RPMI8226 (cell line): Measurements from ENCODE around the gene TSHR.
"Not testable (repeated sequence)": the region's sequence is repeated elsewhere in the genome, so short reads cannot be mapped to it uniquely, and the experiment has no call there.

Source experiments
- DNase-seq: peaks from one replicate; pipeline ENCODE4 v3.0.0-alpha.2; 2015

Gene TSHR

DNA sequence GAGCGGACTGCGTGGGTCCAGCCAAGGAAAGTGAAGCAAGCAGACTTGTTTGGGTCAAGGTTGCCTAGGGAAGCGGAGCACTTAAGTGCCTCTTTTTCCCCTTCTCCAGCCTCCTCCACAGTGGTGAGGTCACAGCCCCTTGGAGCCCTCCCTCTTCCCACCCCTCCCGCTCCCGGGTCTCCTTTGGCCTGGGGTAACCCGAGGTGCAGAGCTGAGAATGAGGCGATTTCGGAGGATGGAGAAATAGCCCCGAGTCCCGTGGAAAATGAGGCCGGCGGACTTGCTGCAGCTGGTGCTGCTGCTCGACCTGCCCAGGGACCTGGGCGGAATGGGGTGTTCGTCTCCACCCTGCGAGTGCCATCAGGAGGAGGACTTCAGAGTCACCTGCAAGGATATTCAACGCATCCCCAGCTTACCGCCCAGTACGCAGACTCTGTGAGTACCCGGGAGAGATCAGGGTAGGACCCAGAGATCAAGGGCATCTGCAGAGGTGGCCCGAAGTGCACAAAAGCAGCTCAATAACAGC lies at the start of gene TSHR:
TSS of gene TSHR (plus strand) at position 206 of the 526 bp plus-strand sequence. CDS start at position 266, 60 bp downstream.
- DNase-seq, result no peak

DNA sequence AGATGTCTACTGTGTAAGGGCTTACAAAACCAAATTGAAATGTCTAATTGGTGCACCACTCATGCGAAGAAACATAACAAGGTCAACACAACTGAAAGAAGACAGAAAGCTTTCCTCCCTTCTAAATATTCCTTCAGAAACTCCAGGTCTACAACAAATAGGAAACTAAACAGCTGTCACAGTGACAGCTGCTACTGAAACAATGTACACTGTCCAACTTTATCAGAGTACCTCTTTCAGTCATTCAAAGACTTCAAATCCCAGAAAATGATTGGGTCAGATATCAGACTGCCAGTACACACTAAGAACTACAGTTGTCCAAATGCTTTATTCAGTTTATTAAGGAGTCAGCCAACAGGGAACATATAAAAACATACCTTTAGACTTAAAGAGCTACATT lies 49.1 kb upstream of the TSHR start:
- no peak for DNase-seq

DNA sequence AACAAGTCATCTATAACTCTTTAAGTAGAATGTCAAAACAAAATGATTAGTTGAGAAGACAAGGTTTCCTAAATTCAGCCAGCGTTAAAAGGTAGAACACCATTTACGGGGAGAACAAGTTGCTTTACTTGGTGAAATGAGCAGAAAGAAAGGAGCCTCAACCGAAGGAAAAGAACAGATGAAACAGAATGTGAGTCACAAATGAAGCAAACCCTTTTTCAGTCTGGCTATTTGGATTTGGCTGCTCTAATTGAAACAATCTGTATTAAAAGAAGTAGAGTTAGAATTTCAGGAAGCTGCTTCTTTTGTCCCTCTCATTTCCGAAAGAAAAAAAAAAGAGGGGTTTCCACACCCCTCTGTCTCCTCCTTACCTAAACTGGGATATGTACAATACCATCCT lies 48.5 kb upstream of the TSHR start:
- DNase-seq, result no peak

DNA sequence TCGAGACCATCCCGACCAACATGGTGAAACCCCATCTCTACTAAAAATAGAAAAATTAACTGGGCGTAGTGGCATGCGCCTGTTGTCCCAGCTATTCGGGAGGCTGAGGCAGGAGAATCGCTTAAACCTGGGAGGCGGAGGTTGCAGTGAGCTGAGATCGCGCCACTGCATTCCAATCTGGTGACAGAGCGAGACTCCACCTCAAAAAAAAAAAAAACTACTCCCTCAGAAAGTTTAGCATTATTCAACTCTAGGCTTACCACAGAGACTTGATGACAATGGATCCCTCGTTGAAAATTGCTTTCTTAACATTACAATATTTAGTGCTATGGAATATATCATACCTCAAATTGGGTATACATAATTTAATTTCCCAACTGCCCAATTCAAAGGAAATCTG lies 43.4 kb upstream of the TSHR start:
- not testable (repeated sequence) for DNase-seq

DNA sequence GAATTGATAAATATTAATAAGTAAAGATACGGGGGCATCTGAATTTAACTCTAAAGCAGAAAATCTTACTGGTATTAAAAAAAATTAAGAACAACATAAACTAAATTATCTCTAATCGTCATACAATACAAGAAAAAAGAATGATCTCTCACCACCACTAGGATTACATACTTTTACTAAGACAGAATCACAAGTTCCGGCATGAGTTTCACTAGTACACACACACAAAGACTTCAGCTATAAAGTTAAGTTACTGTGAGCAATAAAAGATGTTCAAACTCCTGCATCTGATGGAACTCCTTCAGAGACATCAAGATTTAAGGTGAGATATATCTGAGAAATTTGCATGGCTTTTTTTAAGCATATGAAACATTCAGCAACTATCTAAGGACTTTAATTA lies 35.8 kb upstream of the TSHR start:
- no peak for DNase-seq

DNA sequence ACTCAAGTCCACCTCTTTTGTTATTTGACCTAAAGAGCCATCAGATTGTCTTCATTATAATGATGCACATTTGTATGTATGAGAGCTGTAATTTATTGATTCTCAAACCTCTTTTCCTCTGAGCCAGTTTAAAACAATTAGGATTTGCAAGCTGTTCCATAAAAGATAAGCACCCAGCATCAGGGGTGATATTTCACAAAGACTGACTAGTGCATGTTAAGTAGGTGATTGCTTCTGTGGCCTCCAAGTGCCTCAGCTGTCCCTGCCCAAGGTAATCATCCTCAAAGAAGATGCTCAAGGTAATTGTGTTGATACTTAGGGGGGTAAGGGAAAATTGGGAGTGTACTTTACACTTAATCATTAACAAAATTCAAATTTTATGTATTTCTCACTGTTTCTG lies 32.1 kb upstream of the TSHR start:
- no peak for DNase-seq

DNA sequence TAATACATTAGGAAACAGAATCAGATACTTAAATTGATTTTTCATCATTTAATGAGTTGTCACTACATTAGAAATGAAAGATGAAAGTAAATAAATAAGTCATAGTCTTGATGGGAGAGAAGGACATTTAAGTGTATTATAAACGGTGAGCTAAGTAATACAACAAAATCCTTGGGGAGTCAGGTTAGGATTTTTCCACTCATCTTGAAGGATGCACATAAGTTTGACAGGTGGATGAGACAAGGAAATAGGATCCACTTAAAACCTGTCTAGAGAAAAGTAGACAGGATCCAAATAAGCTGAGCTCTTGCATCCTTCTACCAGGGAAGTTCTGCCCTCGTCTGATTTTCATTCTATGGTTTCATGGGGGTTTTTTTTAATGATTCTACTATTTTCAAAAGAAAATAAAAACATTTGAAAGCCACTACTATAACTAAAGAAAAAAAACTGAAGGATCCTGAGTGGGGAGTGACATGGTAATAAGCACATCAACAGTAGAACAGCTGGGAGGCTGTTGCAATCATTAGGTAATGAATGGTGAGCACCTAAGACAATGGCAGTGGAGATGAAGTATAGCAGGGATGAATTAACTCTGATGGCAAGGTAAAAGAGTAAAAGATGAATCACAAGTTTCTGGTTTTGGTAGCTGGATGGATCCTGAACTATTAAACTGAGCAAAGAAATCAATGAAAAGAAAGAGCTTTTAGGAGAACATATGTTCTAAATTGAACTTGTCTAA lies 30.9 kb upstream of the TSHR start:
- DNase-seq, result no peak

DNA sequence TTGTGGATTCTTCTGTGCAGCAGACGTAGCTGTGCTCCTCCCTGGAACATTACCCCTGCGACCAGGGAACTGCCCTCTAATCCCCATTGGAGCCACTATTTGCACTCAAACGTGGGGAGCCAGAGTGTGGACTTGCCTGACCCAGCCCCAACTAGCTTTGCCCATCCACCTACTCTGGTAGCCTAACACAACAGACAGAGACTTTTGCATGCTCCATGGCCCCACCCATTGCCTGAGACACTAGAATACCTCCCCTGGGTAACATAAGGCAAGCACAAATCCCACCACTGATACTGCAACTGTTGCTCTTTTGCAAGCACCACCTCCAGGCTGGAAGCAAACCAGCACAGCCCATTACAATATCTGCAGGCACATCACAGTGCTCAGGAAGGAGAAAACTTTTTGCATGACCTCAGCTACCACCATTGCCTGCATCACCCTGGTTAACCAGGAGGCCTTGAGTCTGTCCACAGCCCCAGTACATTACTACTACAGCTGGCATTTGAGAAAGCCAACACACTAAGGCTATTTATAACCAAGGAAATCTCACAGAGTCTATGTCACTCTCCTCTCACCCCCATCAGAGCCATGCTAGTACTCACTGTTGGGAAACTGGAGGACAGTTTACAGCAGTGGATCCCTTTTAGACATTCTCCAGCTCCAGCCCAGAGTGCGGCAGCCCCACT lies 28.9 kb upstream of the TSHR start:
- no peak for DNase-seq

DNA sequence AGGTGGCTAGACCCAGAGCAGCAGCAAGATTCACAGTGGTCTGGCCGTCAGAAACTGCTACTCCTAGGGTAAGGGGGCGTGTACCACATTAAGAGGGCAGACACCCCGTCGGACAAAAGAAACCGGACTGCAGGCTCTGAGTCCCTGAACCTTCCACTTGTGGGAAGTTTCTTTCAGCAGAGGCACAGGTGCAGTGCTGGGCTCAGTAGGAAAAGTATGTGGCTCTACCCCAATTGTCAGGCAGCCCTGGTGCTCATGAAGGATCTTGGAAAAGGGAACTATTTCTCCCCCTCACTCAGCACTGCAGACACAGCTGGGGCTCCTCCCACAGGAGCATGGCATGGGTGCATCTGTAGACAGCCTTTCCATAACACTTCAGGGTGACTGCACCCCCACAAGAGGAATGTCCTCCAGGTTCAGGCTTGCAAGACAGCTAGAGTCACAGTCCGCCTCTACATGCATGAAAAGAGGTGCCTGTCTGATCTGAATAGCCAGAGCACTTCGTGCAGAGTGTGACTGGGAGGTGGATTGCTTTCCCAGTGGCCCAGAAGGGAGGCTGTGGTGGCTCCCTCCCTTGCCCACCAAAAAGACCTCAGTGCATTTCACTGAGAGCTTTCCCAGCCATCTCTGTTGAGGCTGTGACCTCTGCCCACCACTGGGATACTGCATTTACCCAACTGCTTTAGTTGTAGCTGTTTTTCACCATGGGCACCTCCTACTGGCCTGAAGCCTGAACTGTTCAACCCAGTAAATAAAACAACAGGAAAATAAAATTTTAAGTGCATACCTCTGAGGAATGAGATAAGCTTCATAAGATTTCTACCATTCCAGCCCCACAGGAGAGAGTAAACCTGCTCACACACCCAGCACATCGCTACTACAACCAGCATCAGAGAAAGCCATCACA lies 28.1 kb upstream of the TSHR start:
- no peak for DNase-seq

DNA sequence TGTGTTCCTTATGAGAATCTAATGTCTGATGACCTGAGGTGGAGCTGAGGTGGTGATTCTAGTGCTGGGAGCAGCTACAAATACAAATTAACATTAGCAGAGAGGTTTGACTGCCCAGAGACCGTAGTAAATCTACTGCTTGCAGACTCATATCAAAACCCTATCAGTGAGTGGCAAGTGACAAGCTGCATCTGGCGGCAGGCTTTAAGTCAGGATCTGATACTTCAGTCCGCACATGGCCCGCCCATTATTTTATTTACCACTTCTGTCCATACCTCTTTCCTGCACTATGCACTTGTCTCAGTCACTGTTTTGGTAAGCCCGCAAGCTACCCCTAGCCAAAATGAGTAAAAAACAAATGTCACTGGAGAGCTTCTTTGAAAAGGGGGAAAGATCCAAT lies 25.3 kb upstream of the TSHR start:
- DNase-seq, result no peak

DNA sequence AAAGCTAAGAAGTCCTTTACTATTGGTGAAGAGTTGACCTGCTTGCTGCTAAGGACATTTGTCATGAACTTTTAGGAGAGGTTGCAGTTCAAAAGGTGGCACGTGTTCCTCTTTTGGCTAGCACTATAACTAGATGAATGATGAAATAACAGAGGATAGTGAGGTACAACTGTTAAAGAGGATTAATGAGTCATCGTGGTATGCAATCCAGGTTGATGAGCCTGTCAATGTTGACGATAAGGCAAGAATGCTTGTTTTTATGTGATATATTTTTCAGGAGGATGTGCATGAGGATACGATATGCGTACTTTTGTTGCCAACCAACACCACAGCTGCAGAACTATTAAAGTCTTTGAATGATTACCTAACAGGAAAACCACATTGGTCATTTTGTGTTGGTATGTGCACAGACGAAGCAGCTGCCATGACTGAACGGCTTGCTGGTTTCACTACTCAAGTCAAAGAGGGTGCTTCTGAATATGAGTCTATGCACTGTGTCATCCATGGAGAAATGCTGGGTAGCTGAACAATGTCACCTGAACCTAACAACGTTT lies 24.5 kb upstream of the TSHR start:
- DNase-seq, result peak; percentile 77

DNA sequence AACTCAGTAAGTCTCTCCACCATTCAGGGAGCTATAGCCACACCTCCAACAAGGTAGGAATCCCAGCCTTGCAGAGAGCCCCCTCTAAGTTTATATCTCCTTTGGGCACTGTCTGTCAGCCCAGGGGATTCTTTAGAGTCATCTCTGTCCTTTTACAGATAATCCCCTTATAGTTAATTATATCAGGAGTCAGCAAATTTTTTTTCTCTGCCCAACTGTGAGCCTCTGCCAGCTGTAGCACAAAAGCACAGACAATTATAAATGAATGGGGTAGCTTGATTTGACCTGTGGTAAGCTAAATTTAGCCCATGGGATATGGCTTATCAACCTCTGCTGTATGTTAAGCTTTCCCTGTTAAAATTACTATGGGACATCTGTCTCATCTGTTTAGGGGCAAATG lies 22.1 kb upstream of the TSHR start:
- no peak for DNase-seq

DNA sequence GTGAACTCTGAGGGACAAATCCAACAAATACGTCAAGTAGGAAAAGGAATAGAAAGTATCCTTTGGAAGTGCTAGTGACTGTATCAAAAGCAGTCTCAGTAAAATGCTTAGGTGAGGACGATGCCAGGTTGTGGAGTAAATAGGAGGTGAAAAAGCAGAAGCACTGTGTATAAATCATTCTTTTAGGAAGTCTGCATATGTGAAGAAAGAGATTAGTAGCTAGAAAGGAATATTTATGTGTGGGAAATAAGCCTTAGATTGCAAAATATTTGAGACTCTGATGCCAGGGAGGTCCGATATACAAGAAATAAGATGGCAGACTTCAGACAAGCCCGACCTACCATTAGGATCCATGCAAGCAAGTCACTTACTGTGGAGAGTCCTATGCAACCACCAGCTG lies 21.7 kb upstream of the TSHR start:
- no peak for DNase-seq

DNA sequence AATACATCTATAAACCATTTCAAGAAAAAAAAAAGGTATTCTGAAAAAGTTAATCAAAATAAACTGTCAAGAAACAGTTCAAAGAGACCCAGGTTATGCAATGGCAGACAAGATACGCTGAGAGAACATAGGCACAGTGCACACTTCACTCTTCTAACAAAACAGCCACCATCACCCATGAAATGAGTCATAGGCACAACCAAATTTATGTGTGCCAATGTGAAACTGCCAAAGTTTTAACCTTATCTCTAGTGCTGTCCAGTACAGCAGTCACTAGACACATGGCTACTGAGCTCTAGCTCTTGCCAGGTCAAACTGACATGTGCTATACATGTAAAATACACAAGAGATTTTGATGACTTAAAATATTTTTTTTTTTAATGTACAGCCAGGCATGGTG lies 15.3 kb upstream of the TSHR start:
- DNase-seq, result peak; percentile 41

DNA sequence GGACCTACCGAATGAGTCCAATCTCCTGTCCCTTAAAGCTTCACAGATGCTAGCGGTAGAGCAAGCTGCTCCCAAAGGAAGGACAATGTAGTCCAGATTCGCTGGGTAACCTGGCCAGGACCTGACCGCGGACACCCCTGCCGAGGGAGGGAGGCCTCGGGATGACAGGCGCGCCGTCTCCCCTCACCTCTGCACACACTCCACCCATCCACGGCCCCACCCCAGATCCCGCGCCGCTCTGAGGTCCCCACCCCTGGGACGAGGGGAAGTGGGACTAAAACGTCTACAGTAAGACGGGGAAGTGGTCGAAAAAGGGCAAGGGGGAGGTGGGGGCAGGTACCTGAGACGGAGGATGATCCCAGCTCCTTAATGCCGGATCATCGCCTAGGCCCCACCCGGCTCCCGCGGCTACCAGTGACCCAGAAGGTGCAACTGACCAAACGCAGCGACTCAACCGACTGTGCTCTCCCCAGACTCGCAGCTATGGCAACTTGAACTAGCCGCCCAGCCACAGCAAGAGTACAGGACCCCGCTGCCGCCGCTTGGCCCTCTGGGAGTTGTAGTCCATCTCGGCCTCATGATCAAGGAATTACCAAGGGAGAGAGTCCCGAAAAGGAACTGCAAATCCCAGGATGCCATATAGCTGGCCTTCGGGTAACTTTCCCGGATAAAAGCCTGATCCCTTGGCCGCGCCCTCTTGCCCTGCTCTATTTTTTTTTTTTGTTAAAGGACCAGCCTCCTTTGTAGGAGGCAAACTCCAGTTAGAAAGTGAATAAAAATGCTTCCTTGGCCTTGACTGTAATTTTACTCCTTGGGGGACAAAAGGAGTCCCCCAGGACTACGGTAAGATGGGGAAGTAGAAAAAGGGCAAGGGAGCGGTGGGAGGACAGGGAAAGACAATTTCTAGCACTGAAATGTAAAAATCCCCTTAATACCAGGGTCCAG lies 13.9 kb upstream of the TSHR start, which contains the start of gene CEP128:
TSS of gene CEP128 (minus strand) at position 498 of the 945 bp plus-strand sequence.
- DNase-seq, result peak; percentile 90

DNA sequence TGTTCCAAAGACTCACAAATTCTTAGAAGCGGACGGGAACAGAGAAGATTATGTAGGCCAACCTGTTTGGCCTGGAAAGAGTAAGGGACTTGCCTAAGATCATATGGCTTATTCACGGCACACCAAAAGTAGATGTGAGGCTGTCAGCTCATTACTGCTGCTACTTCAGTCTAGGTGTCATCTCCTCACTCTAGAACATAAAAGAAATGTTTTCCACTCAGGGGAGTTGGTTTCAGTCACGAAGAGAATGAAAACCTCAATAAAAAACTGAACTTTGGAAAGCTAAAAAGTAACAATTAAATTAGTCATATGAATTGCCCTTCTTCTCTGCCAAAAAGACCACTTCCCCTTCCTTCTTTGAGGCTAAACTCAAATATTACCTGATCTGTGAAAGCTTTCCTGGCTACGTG lies 13.2 kb upstream of the TSHR start:
- DNase-seq, result no peak

DNA sequence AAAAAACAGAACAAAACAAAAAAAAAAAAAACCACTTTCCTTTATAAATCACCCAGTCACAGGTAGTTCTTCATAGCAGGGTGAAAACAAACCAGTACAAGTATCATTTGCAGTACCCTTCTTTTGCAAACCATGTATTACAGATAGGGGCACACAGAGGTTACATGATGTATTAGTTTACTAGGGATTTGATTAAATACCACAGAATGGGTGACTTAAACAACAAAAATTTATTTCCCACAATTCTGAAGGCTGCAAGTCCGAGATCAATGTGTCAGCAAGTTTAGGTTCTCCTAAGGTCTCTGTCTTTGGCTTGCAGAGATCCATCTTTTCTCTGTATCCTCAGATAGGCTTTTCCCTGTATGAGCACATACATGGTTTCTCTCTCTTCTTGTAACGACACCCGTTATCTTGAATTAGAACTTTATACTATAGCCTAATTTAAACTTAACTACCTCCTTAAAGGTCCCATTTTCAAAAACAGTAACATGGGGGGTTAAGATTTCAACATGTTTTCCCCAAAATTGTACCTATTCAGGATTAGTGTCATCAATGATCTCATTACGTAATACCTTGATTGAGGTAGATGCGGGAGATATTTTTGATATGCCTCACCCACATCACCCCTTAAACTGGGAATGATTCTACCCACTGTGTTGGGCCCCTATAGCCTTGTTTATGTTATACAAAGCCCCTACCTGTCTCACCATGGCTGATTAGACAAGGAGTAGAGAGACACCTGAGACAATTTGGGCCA lies 10.4 kb upstream of the TSHR start:
- no peak for DNase-seq

DNA sequence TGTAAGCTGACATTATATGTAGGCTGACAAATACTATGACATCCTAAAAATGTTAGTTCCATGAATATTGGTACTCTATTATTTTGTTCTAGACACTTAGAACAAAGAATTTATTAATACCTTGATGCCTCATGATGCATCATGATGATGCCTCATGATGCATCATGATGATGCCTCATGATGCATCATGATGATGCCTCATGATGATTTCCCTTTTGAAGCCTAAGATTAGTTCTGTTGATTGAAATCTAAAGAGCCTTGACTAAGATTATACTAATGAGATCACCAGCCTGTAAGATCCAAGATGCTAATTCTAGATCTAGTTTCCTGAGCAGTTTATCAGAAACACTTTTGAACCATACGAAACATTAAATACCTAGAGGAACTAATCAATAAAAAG lies 9.2 kb upstream of the TSHR start:
- no peak for DNase-seq

DNA sequence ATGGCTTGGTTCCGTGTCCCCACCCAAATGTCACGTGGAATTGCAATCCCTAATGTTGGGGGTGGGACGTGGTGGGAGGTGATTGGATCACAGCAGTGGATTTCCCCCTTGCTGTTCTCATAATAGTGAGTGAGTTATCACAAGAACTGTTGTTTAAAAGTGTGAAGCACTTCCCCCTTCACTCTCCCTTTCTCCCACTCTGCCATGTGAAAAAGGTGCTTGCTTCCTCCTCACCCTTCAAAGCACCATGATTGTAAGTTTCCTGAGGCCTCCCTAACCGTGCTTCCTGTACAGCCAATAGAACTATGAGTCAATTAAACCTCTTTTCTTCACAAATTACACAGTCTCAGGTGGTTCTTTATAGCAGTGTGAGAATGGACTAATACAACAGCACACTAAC lies 8.6 kb upstream of the TSHR start:
- DNase-seq, result no peak

DNA sequence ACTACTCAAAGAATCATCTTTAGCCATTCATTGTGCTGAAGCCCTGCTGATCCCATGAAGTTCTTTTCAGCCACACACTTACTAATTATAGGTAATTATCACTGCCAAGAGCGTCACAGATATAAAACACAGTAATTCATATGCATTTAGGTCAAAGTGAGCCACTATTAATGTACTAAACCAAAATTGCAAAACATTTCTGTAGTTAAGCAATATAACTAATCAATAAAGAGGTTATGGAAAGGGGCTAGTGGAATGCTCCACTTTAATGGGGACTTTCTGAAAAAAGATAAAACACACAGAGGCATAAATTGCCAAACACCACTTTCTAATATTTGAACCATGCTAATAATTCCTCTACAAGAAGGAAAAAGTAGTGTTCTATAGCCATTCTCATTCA lies 7.1 kb upstream of the TSHR start:
- DNase-seq, result no peak

DNA sequence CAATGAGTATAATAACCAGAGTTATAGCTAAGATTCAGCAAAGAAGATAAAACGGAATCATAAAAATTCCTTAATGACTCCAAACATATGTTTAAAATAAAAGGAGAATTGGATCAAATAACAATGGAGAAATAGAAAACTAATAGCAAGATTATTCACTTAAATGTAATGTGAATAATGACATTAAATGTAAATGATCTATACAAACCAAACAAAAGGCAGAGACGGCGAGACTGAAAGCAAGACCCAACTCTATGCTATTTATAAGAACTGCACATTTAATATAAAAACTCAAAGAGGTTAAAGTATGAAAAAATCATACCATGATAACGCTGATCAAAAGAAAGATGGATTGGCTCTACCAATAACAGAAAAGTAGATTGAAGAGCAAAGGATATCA lies 3.9 kb upstream of the TSHR start:
- DNase-seq, result no peak
